ENCODE measurements around the gene PLCB2. TPM values are rescaled to one million over a fixed set of nuclear protein-coding genes. Genes with fewer than 3 reads are reported as not detected.
A peak's percentile ranks its signal among the peaks of the same experiment; 100 is the strongest.

PLCB2 gene
- total and polyA plus RNA-seq, 2 donors (not counting 3 experiments of a cell fraction or from before 2014, with no cell fraction given): 1.5 to 1.6 TPM

DNA sequence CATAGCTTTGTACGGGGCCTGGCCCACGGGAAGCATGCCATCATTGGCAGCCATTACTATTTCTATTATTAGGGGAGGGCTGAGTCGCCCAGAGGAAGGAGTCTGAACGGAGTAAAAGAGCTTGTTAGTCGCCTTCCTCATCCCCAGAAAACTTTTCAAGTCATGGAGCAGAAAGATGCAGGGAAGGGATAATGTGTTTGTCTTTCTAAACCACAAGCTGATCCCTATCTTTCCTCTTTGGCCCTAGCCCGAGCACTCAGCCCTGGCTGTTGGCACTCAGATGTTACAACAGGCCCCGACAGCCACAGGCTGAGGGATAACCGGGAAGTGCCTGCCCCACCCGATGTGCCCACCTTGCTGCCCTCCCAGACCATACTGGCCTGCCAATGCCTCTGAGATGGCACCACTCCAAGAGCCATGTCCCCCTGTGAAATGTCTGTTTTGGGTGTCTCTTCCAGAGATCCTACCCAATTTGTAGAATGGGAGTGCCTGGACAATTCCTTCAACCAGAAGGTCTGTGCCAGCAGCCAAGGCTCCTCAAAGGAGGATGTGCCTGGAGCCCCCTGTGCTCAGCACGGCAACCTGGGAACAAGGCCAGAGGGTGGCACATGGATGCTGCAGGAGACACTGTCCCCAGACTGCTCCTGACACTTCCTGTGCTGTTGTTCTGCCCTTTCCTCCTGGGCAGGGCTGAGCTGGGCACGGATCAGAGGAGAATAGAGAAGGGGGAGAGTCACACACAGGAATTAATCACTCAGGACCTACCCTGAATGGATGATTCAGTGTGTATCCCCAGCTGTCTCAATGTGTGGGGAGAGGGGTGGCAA is 58.0 kb downstream of the PLCB2 start:
- Histone ChIP-seq H3K9me3 (replicated peaks; ENCODE audit: control insufficient read depth, insufficient read depth, low read length) (no peaks in the 10 kb centered on the region), H3K4me3 (replicated peaks in 1 of 3; ENCODE audit: insufficient read depth in 1 of 3, low read depth in 1 of 3, low read length in 3 of 3) (no peak overlapping the region), H2AFZ (ENCODE audit: low read depth, low read length) (no peak overlapping the region), H3K79me2 (ENCODE audit: control insufficient read depth, insufficient read depth, low read length) (no peaks in the 10 kb centered on the region), H3K27me3 (ENCODE audit: control insufficient read depth in 2 of 2, insufficient read depth in 2 of 2, low read length in 2 of 2) (peaks cover 32 to 33% of the 10 kb centered on the region in 2 experiments), H3K4me2 (ENCODE audit: insufficient read depth, low read length) (no peak overlapping the region), H3K36me3 (ENCODE audit: control insufficient read depth in 2 of 2, extremely low read depth in 1 of 2, insufficient read depth in 2 of 2, low read length in 2 of 2) (no peaks in the 10 kb centered on the region), H3K9ac (replicated peaks; ENCODE audit: extremely low read depth, insufficient read depth, low read length) (no peak overlapping the region), H3K4me1 (ENCODE audit: control insufficient read depth, extremely low read depth, insufficient read depth, low read length) (peaks cover 11% of the 10 kb centered on the region), H3K9me1 (replicated peaks; ENCODE audit: control insufficient read depth, extremely low read depth, insufficient read depth, low read length) (no peaks in the 10 kb centered on the region), H4K20me1 (replicated peaks; ENCODE audit: control insufficient read depth, extremely low read depth, insufficient read depth, low read length) (no peaks in the 10 kb centered on the region), H3K27ac (ENCODE audit: insufficient read depth, low read depth, low read length) (no peak overlapping the region)
- intact Hi-C loops (cut with micrococcal nuclease) (no loop called here), dilution Hi-C loops (cut with MboI; ENCODE audit: extremely low pct_ligation_motif_present, low sequenced_read_pairs) (no loop called here)
- no TSS peak for BruUV-seq (replicated peaks)
- CTCF ChIA-PET: interaction anchor here (0.8 to 2.6 kb wide), 8 partner anchors 9 to 60 kb away, joined by 3 to 22 read pairs (median 6); no protein-coding TSS in a partner anchor
- TF ChIP-seq GATA2 (IDR thresholded peaks at IDR 0.05; ENCODE audit: insufficient read depth, insufficient read length, low read depth, low read length): peak; percentile 86
- no peak for TF ChIP-seq EZH2 (IDR thresholded peaks at IDR 0.05; ENCODE audit: borderline replicate concordance, low read depth, low read length, severe bottlenecking)
- DNase-seq (ENCODE audit: low read depth, low spot score) (no peak), FAIRE-seq (peak; percentile 63)
- POLR2A ChIA-PET: no interaction called here

DNA sequence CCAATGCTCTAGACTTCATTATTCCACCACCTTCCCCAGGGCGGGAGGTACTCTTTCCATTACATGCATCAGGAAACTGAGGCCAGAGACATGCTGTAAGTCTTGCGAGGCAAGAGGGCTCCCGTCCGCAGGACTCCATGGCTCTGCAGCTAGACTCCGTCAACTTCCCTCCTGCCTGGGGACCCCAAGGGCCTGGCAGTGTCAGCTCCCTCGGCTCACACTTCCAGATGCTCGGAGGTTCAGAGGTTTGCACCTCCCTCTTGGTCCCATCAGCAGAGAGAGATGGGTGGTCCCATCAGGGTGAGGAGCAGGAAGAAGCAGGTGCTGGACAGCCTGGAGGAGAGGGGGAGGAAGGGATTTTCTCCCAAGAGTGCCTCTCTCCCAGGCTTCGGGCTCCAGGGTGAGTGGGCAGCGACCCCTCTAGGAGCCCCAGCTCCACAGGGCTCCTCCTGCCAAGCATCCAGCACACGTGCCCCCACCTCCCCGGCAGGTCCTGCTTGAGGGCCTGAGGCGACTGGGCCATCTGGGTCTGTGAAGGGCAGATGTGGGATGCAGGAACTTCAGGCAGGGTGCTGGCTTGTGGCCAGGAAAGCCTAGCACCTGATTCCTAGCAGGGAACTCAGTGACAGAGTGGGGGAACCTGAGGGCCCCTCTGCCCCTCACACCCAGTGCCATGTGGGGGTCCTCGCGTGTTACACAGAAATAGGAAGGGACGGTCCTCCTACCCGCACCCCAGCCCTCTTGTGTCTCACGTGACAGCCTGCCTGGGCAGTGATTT is 59.5 kb downstream of the PLCB2 start:
- Histone ChIP-seq H3K27me3 (ENCODE audit: control insufficient read depth in 2 of 2, insufficient read depth in 2 of 2, low read length in 2 of 2) (peaks cover 18 to 20% of the 10 kb centered on the region in 2 experiments), H3K4me2 (ENCODE audit: insufficient read depth, low read length) (no peak overlapping the region), H3K4me1 (ENCODE audit: control insufficient read depth, extremely low read depth, insufficient read depth, low read length) (peaks cover 8% of the 10 kb centered on the region), H3K9me3 (replicated peaks; ENCODE audit: control insufficient read depth, insufficient read depth, low read length) (no peaks in the 10 kb centered on the region), H3K79me2 (ENCODE audit: control insufficient read depth, insufficient read depth, low read length) (no peaks in the 10 kb centered on the region), H3K36me3 (ENCODE audit: control insufficient read depth in 2 of 2, extremely low read depth in 1 of 2, insufficient read depth in 2 of 2, low read length in 2 of 2) (no peaks in the 10 kb centered on the region), H2AFZ (ENCODE audit: low read depth, low read length) (no peak overlapping the region), H3K4me3 (replicated peaks in 1 of 3; ENCODE audit: insufficient read depth in 1 of 3, low read depth in 1 of 3, low read length in 3 of 3) (no peak overlapping the region), H3K9ac (replicated peaks; ENCODE audit: extremely low read depth, insufficient read depth, low read length) (no peak overlapping the region), H3K27ac (ENCODE audit: insufficient read depth, low read depth, low read length) (no peak overlapping the region), H3K9me1 (replicated peaks; ENCODE audit: control insufficient read depth, extremely low read depth, insufficient read depth, low read length) (no peaks in the 10 kb centered on the region), H4K20me1 (replicated peaks; ENCODE audit: control insufficient read depth, extremely low read depth, insufficient read depth, low read length) (no peaks in the 10 kb centered on the region)
- no peak for FAIRE-seq
- ChIA-PET CTCF (interaction anchor here (2.0 to 2.6 kb wide), 3 partner anchors 10 to 26 kb away, joined by 4 to 15 read pairs (median 9); no protein-coding TSS in a partner anchor), POLR2A (no interaction called here)
- no peak for DNase-seq (ENCODE audit: low read depth, low spot score)
- dilution Hi-C loops (cut with MboI; ENCODE audit: extremely low pct_ligation_motif_present, low sequenced_read_pairs) (no loop called here), intact Hi-C loops (cut with micrococcal nuclease) (no loop called here)
- no TSS peak for BruUV-seq (replicated peaks)
- no peak for TF ChIP-seq MYC (IDR thresholded peaks at IDR 0.05; ENCODE audit: low read depth, low read length)
- TF ChIP-seq, protein P1, sequence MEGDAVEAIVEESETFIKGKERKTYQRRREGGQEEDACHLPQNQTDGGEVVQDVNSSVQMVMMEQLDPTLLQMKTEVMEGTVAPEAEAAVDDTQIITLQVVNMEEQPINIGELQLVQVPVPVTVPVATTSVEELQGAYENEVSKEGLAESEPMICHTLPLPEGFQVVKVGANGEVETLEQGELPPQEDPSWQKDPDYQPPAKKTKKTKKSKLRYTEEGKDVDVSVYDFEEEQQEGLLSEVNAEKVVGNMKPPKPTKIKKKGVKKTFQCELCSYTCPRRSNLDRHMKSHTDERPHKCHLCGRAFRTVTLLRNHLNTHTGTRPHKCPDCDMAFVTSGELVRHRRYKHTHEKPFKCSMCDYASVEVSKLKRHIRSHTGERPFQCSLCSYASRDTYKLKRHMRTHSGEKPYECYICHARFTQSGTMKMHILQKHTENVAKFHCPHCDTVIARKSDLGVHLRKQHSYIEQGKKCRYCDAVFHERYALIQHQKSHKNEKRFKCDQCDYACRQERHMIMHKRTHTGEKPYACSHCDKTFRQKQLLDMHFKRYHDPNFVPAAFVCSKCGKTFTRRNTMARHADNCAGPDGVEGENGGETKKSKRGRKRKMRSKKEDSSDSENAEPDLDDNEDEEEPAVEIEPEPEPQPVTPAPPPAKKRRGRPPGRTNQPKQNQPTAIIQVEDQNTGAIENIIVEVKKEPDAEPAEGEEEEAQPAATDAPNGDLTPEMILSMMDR (IDR thresholded peaks at IDR 0.05; ENCODE audit: extremely low read depth in 1 of 2, insufficient read depth in 1 of 2, low read depth in 1 of 2, low read length in 2 of 2): no peak
- no peak for TF ChIP-seq EZH2 (IDR thresholded peaks at IDR 0.05; ENCODE audit: borderline replicate concordance, low read depth, low read length, severe bottlenecking)

All from endothelial cell of umbilical vein (primary cell).